CD4-positive, alpha-beta T cell treated with Interleukin-17A for 1 hour (primary cell): ENCODE results near the gene UQCR11.
A peak's percentile ranks its signal among the peaks of the same experiment; 100 is the strongest.

ENCODE experiments used
- DNase-seq: peaks from one replicate; pipeline ENCODE4 v3.0.0-alpha.2; 2020

UQCR11 gene

GRCh38 chr19:1613808-1614570 lies 8.7 kb upstream of the UQCR11 start:
- DNase-seq = no peak

- no peak for DNase-seq
These were observed 7.9 kb upstream of the UQCR11 start for GRCh38 chr19:1613146-1613545.

DNA sequence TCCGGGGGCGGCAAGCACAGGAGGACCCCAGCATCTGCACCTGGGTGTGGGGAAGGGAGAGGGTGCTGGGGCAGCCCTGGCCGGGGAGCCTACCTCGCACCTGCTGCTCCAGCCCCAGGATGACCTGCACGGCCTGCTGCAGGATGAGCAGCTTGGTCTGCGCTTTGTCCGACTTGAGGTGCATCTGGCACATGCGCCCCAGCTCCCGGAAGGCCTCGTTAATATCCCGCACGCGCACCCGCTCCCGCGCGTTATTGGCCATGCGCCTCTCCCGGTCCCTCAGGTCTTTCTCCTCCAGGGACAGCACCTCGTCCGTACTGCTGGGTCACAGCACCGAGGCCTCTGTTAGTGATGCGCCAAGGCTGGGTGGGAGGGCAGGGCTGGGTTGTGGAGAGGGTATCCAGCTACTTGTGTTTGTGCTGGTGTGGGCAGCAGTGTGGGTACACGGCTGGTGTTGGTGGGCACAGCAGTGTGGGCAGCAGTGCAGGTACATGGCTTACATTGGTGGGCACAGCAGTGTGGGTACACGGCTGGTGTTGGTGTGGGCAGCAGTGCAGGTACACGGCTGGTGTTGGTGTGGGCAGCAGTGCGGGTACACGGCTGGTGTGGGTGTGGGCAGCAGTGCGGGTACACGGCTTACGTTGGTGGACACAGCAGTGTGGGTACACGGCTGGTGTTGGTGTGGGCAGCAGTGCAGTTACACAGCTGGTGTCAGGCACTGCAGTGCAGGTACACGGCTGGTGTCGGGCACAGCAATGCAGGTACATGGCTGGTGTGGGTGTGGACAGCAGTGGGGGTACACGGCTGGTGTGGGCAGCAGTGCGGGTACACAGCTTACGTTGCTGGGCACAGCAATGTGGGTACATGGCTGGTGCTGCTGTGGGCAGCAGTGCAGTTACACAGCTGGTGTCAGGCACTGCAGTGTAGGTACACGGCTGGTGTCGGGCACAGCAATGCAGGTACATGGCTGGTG lies 7.1 kb upstream of the UQCR11 start:
- no peak for DNase-seq

- no peak for DNase-seq
These were observed 6.1 kb upstream of the UQCR11 start for GRCh38 chr19:1611353-1611752.

- peak; percentile 33 for DNase-seq
These were observed 5.3 kb upstream of the UQCR11 start for GRCh38 chr19:1610579-1610978.

DNA sequence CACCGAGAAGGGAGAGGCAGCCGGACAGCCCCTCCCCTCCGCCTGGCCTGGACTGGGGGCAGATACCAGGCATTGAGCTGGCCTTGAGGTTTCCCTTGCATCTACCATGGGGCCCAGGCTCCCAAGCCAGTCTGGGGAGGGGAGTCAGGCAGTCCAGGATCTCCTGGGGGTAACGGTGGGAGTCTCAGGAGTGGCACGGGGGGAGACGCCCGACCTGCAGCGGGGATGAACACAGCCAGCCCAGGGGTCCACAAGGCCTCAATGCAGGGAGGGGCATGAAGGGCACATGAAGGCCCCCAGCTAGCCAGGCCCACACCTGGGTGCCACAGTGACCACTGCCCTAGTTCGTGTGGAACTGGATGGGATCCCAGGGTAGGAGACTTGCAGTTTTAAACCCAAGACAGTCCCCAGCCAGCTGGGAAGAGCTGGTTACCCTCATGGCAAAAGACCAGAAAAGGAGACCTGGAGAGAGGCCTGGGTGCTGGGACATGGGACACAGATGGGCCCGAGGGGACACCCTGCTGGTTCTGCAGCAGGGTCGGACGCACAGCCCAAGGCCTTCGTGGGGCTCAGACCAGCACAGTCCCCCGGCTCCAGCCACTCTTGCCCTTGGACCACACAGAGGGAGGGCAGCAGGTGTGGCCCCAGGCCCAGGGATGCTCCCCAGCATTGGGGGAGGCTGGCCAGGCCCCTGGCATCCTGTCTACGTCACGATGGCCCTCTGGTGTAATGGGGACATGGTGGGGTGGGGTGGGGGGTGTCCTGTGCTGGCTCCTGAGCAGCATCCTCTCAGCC lies 4.6 kb upstream of the UQCR11 start:
- no peak for DNase-seq

DNA sequence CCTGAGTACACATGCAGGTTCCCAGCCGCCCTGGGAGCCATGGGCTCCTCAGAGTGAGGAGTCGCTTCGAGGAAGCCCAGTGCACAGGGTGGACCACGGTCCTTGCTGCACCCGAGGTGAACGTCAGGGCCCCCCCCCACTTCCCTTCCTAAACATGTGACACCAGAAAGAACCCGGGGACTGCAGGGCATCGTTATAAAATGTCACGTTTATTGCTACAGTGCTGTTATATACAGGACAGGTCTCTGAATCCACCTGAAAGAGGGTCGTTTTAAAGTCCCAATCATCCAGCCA lies 3.8 kb upstream of the UQCR11 start:
- peak; percentile 38 for DNase-seq

DNA sequence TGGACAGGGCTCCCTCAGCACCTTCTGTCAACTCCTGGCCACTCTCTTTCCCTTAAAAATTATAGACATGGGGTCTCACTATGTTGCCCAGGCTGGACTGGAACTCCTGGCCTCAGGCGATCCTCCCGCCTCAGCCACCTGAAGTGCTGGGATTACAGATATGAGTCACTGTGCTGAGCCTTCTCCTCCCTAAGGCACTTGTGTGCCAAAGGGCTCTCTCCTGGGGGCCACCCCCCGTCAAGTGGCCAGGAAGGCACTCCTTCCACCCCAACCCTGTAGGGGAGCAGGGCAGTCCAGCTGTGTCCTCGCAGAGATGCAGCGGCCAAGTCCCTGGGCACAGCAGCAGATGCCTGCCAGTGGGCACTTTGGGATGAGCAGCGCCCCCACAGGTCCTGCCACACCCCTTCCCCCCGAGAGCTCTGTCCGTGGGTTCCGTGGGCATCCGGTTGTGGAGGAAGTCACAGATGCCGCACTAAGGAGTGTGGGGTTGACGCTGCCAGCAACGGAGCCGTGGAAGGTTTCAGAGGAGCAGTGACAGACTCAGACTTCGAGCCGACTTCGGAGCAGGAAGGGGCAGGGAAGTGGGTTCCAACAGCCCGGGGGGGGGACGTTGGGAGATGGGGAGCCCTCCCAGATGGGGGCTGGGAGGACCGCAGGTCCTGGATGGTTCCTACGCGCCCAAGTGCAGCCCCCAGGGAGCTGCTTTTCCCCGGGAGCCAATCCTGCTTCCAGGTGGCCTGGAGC lies 3.3 kb upstream of the UQCR11 start:
- peak; percentile 48 for DNase-seq

DNA sequence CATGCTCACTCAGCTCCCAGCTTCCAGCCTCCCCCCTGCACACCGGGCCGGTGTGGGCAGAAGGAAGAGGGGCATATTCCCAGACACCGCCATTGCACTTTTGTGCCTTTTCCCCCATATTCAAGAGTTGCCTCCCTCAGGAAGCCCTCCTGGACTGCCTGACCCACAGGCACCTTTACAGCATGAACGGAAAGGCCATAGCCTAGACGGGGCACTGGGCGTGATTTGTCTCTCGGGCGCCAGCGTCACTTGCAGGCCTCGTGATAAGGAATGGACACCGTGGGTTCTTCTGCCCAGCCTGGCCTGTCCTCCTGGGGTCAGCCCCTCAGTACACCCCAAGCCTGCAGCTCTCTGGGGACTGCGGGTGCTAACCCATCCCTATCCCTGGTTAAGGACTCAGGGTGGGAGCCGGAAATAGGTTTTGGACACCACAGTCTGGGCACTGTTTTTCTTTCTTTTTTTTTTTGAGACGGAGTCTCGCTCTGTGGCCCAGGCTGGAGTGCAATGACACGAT lies 933 bp upstream of the UQCR11 start:
- no peak for DNase-seq

DNA sequence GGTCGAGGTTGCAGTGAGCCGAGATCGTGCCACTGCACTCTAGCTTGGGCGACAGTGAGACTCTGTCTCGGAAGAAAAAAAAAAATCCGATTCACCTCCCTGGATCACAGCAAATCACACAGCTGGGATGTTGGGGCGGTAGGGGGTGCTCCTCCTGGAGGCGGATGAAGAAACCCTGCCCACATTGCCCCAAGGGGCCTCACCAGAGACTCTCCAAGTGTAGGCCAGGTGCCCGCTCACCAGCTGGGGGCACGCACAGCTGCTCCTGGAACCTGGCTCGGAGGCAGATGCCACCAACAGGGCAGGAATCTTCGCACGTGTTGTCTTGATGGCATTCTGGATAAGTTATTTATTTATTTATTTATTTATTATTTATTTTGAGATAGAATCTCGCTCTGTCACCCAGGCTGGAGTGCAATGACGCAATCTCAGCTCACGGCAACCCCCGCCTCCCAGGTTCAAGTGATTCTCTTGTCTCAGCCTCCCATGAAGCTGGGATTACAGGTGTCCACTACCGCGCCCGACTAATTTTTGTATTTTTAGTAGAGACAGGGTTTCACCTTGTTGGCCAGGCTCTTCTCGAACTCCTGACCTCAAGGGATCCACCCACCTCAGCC lies 3.1 kb downstream of the UQCR11 start:
- no peak for DNase-seq

- DNase-seq = no peak
These were observed 3.6 kb downstream of the UQCR11 start for GRCh38 chr19:1601613-1602064.

DNA sequence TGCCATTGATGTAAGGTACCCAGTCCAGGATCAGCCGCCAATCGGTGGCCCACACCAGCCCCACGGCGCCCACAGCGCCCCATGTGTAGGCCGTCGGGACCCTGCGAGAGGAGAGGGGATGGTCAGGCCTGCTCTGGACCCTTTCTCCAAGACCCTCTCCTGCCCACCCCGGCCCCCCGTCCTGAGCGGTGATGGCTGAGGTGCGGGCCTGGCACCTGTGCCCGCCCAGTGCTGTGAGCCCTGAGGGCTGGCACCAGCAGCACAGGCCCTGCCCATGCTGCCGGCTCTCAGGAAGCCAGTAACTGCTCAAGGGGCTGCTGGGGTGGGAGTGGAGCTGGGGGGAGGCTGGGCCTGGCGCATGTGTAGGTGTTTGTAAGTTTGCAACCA lies 5.8 kb downstream of the UQCR11 start:
- DNase-seq = no peak

DNA sequence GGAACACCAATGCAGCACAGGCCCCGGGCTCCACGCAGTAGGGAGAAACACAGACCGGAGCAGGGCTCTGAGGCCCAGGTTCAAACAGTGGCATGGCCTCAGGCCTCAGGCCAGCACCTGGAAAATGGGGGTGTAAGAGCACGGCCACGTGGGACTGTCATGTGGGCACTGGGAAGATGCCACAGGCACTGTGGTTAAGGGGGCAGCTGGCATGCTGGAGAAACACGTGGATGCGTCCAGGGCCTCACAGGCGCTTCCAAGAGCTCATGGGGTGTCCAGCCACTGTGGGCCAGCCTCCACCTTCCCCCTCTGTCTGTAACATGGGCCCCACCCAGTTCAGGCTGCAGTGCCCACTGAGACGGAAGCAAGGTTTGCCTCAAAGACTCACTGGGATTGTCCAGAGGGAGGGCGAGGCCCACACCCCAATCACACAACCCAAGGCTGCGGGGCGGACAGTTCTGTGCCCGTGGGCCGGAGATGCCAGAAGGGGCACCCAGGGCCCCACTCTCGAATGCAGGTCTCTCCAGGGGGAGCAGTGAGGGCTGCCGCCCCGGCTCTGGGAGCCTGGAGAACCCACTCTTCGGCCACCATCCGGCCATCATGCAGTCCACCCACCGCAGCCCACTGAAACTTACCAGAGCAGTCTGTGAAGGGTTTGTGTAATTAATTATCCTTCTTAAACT lies 6.3 kb downstream of the UQCR11 start:
- no peak for DNase-seq

DNA sequence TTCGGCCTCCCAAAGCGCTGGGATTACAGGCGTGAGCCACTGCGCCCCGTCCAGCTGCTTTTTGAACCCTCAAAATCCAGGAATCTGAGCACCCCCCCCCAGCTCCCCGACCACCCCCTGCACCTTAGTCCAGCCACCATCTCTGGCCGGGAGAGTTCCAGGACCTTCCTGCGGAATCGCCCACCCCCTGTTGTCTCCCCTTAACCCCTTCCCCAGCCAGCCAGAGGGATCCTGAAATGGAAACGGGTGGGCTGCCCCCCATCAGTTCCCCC lies 11.8 kb downstream of the UQCR11 start:
- DNase-seq = no peak

GRCh38 chr19:1592755-1593500 lies 12.3 kb downstream of the UQCR11 start, which contains the start of gene MBD3:
MBD3 (minus strand) TSS chr19:1592865; CDS start chr19:1592631, 234 bp downstream.
- DNase-seq = peak; percentile 89

DNA sequence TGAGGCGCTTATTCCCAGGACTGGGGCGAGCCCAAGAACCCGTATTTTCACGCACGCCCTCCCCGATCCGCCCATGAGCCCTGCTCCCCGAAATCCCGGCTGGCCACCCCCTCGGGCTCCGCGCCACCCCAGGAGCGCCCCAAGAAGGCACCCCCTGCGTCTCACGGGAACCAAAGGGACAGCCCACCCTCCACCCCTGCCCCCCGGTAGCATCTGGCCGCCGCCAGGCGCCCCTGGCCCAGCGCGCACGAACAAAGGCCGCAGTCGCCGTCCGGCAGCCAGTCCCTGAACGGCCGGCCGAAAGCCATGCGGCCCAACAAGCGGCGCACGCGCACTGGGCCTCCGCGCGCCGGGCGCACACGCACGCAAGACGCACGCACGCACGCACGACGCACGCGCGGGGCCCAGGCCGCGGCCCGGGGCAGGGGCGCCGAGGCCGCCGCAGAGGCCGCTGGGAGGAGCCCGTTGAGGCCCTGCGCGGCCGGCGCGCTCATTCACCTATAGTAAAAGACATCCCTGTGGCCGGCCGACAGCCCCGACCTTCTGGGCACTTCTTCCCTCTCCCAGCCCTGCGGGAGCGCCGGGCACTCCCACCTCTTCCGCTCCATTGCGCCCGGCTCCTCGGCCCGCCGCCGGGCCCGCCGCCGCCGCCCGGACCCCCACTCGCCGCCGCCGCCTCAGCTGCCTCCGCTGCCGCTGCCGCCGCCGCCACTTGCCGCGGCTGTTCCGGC lies 13.1 kb downstream of the UQCR11 start:
- DNase-seq = peak; percentile 84

DNA sequence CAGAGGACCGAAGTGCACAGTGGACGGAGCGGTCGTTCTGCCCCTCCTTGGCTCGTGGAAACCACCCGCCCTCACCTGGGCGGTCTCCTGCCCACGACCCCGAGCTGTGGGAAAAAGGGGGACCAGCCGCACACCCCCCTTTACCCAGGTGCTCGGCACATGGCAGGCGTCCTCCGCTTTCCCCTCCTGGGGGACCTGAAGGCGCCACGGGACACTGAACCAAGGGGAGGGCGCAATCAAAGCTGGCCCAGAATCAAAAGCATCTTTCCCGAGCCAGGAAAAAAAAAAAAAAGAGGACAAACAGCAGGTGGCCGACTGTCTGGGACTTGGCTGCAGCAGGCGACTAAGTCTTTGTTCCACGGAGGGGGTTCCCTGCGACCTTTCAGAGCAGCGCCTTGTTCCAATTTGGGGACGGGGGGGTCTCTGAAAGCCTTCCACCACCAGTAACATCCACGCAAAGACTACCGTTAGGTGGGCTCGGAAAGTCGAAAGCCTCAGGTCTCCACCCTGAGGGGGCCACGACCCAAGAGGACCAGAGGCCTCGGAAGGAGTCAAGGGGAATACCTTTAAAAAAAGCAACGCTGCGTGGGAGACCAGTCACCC lies 13.7 kb downstream of the UQCR11 start:
- DNase-seq = no peak

- DNase-seq = no peak
These were observed 14.4 kb downstream of the UQCR11 start for GRCh38 chr19:1590641-1591397.

DNA sequence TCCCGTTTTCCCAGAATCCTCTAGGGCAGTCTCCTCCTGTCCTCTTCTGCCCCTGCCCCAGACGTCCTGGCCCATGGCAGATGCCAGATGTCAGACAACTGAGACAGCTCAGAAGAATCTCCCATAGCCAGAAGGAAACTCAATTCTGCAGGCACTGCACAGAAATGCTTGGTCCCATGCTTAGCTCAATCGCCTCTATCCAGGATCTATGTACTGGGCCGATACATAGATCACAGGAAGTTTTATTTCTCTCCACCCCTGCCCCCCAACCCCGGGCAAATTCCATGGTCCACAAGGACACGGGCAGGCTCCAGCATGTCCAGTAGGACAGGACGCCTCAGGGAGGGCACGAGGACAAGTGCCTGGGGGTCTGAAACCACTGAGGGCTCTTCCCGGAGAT lies 17.4 kb downstream of the UQCR11 start:
- DNase-seq = no peak
